Measurements from ENCODE around the gene USPL1. TPM values are rescaled to one million over a fixed set of nuclear protein-coding genes. Genes with fewer than 3 reads are reported as not detected.

The USPL1 gene
- polyA plus RNA-seq, 1 donor (not counting 4 experiments of a cell fraction or from before 2014, with no cell fraction given), result 12.3 TPM

- Histone ChIP-seq H3K9me3 (ENCODE audit: control insufficient read depth, low read depth, low read length) (no peaks in the 10 kb centered on the region), H3K4me1 (ENCODE audit: control insufficient read depth, extremely low read depth, insufficient read depth, low read length) (no peaks in the 10 kb centered on the region), H4K20me1 (ENCODE audit: control insufficient read depth, extremely low read depth, insufficient read depth, low read length) (no peaks in the 10 kb centered on the region), H2AFZ (ENCODE audit: control insufficient read depth, low read length) (no peak overlapping the region), H3K9ac (ENCODE audit: control insufficient read depth, extremely low read depth, insufficient read depth, low read length) (no peak overlapping the region), H3K4me3 (ENCODE audit: control insufficient read depth in 2 of 3, extremely low read depth in 1 of 3, insufficient read depth in 2 of 3, low read depth in 1 of 3, low read length in 3 of 3) (no peak overlapping the region), H3K27me3 (ENCODE audit: control insufficient read depth, extremely low read depth, insufficient read depth, low read length) (no peaks in the 10 kb centered on the region), H3K36me3 (ENCODE audit: control insufficient read depth in 2 of 2, extremely low read depth in 1 of 2, insufficient read depth in 2 of 2, low read length in 2 of 2) (peaks cover 7 to 13% of the 10 kb centered on the region in 2 experiments), H3K27ac (ENCODE audit: control insufficient read depth, insufficient read depth, low read length) (no peak overlapping the region), H3K9me1 (ENCODE audit: control insufficient read depth, extremely low read depth, insufficient read depth, low read length) (no peaks in the 10 kb centered on the region), H3K79me2 (ENCODE audit: control insufficient read depth, insufficient read depth, low read length) (no peaks in the 10 kb centered on the region), H3K4me2 (ENCODE audit: control insufficient read depth, extremely low read depth, insufficient read depth, low read depth, low read length) (no peak overlapping the region)
- no peak for TF ChIP-seq EZH2 (IDR thresholded peaks at IDR 0.05; ENCODE audit: low read length)
- TF ChIP-seq CTCF (optimal IDR thresholded peaks at IDR 0.05 in 1 of 3, IDR thresholded peaks at IDR 0.05 in 1 of 3, conservative IDR thresholded peaks at IDR 0.05 in 1 of 3; ENCODE audit: extremely low read depth in 1 of 3, insufficient read depth in 2 of 3, low read length in 3 of 3), result no peak
- FAIRE-seq (no peak), DNase-seq (ENCODE audit: low read depth, low spot score) (no peak)
- dilution Hi-C loops (cut with MboI; ENCODE audit: extremely low pct_ligation_motif_present, low sequenced_read_pairs), result no loop called here
These were observed 43.1 kb downstream of the USPL1 start for GRCh38 chr13:30660796-30661195.

GRCh38 chr13:30664689-30665275 is 47.1 kb downstream of the USPL1 start:
- Histone ChIP-seq H3K4me1 (ENCODE audit: control insufficient read depth, extremely low read depth, insufficient read depth, low read length) (no peaks in the 10 kb centered on the region), H3K36me3 (ENCODE audit: control insufficient read depth in 2 of 2, extremely low read depth in 1 of 2, insufficient read depth in 2 of 2, low read length in 2 of 2) (peaks cover 0 to 2% of the 10 kb centered on the region in 2 experiments), H3K27me3 (ENCODE audit: control insufficient read depth, extremely low read depth, insufficient read depth, low read length) (no peaks in the 10 kb centered on the region), H4K20me1 (ENCODE audit: control insufficient read depth, extremely low read depth, insufficient read depth, low read length) (no peaks in the 10 kb centered on the region), H3K27ac (ENCODE audit: control insufficient read depth, insufficient read depth, low read length) (no peak overlapping the region), H3K4me2 (ENCODE audit: control insufficient read depth, extremely low read depth, insufficient read depth, low read depth, low read length) (no peak overlapping the region), H3K4me3 (ENCODE audit: control insufficient read depth in 2 of 3, extremely low read depth in 1 of 3, insufficient read depth in 2 of 3, low read depth in 1 of 3, low read length in 3 of 3) (no peak overlapping the region), H3K9me1 (ENCODE audit: control insufficient read depth, extremely low read depth, insufficient read depth, low read length) (no peaks in the 10 kb centered on the region), H3K79me2 (ENCODE audit: control insufficient read depth, insufficient read depth, low read length) (no peaks in the 10 kb centered on the region), H3K9me3 (ENCODE audit: control insufficient read depth, low read depth, low read length) (no peaks in the 10 kb centered on the region), H2AFZ (ENCODE audit: control insufficient read depth, low read length) (no peak overlapping the region), H3K9ac (ENCODE audit: control insufficient read depth, extremely low read depth, insufficient read depth, low read length) (no peak overlapping the region)
- FAIRE-seq, result no peak
- TF ChIP-seq EZH2 (IDR thresholded peaks at IDR 0.05; ENCODE audit: low read length) (no peak), CTCF (optimal IDR thresholded peaks at IDR 0.05 in 1 of 3, IDR thresholded peaks at IDR 0.05 in 1 of 3, conservative IDR thresholded peaks at IDR 0.05 in 1 of 3; ENCODE audit: extremely low read depth in 1 of 3, insufficient read depth in 2 of 3, low read length in 3 of 3) (no peak)
- no peak for DNase-seq (ENCODE audit: low read depth, low spot score)
- dilution Hi-C loops (cut with MboI; ENCODE audit: extremely low pct_ligation_motif_present, low sequenced_read_pairs), result no loop called here

Data from keratinocyte (primary cell).